VCaP (cell line): Measurements from ENCODE around the gene LPIN3.
A peak's percentile ranks its signal among the peaks of the same experiment; 100 is the strongest.

Experiments used
- H3K27ac ChIP-seq: fragments of 450-650 bp; 2 replicates; pipeline ENCODE4 v1.5.1; 2017
- CTCF ChIP-seq: fragments of 450-650 bp; conservative IDR thresholded peaks from 2 replicates; pipeline ENCODE4 v1.5.1; 2017; ENCODE audit warnings: mild to moderate bottlenecking, moderate library complexity

LPIN3 gene

DNA sequence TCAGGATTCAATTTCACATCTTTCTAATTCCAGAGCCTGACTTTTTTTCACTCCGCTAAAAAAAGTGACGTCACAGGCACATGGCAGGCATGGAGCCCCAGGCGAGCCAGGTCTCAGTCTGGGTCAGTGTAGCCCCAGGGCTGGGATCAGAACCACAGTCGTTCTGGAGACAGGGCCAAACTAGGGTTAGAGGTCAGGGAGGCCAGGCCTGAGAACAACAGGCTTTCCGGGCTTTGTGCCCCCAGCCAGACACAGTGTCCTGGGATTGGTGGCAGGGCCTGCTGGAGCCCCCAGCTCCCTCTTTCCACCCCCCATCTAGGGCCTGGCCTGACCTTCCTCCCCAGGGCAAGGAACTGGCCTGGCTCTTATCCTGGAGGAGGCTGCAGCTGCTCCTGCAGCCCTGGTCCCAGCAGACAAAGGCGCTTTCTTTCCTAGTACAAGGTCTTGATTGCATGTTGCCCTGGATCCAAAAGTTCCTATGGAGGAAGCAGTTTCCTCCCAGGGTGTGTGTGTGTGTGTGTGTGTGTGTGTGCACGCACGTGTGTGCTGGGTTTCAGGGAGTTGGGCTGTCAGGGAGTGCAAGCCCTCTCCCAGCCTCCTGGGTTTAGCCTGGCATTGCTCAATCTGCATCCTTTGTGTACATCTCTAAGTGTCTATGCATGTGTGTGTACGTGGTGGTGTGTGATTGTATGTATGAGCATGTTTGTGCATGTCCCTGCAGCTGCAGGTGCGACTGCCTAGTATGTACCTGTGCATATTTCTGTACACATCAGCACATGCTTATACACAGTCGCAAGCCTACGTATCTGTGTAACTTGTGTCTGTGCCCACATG is 52.5 kb downstream of the LPIN3 start:
- no peak for TF ChIP-seq CTCF
- H3K27ac ChIP-seq, result peak overlapping the region; percentile 16; the same call in 1 of the 2 replicates

- peak overlapping the region; percentile 16; the same call in 1 of the 2 replicates for H3K27ac ChIP-seq
- TF ChIP-seq CTCF, result no peak
Observed at GRCh38 chr20:41393705-41394066, 53.1 kb downstream of the LPIN3 start.

GRCh38 chr20:41394081-41394480 is 53.5 kb downstream of the LPIN3 start:
- H3K27ac ChIP-seq, result peak overlapping the region; percentile 16; the same call in 1 of the 2 replicates
- TF ChIP-seq CTCF, result no peak

GRCh38 chr20:41394931-41395666 is 54.5 kb downstream of the LPIN3 start:
- TF ChIP-seq CTCF, result no peak
- H3K27ac ChIP-seq, result no peak overlapping the region

DNA sequence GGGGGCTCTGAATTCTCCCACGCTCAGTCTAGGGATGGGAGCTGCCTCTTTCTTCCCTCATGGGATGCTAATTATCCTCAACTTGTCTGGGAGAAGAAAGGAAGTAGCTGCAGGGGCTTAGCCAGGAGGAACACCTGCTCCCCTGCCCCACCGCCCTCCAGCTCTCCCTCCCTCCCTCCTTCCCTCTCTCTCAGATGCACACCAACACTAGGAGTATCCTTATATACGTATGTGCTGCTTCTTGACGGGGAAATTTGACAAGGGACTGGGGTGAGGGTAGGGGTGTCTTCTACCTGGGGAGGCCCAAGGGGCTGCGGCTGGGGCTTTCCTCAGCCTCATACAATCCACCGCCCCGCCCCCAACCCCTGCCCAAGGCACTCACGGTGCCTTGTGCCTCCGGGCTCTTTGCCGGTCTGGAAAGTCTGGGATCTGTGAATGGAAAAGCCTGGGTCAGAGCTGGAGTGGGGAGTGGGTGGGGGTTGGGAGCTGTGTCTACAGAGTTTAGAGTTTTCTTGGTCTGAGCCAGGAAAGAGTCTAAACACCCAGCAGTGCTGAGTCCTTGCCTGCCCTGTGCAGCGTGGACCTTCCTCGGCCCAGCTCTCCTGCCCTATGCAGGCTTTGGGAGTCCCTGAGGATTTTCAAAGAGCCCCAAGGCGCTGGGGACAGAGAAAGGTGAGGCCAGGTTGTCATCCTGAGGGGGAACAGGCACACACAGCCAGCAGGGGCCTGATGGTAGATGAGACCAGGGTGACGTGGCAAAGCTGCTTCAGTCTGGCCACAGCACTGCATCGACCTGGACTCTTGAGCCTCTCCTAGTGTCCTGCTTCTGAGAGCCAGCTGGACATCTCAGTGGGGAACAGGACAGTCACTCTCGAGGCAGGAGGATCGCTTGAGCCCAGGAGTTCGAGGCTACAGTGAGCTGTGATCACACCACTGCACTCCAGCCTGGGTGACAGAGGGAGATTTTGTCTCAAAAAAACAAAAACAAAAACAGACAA is 55.3 kb downstream of the LPIN3 start:
- TF ChIP-seq CTCF, result no peak
- no peak overlapping the region for H3K27ac ChIP-seq

DNA sequence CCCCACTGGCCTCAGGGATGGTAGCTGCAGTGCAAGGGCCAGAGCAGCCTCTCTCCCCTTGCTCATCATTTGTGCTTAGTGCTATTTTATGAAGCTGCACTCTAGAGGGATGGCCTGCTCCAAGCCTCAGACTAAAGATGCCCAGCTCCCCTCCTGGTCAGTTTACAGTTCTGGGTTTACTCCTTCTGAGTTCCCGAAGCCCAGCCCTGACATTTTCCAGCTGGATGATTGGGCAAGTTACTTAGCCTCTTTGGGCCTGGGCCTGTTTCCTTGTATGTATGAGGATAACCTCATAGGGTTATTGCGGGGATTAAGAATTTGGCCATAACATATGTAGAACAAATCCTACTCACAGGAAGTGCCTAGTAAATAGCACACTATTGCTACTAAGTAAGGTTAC is 57.8 kb downstream of the LPIN3 start:
- no peak for TF ChIP-seq CTCF
- no peak overlapping the region for H3K27ac ChIP-seq
